HG03066 (cell line): ENCODE measurements around the gene GARS1.

Experiments
- ATAC-seq: cut with Tn5 transposase; IDR thresholded peaks from one replicate; pipeline ENCODE4 v1.9.1; 2021; ENCODE audit warnings: low read depth; ENCODE audit not compliant: unreplicated experiment

GARS1 gene, protein sequence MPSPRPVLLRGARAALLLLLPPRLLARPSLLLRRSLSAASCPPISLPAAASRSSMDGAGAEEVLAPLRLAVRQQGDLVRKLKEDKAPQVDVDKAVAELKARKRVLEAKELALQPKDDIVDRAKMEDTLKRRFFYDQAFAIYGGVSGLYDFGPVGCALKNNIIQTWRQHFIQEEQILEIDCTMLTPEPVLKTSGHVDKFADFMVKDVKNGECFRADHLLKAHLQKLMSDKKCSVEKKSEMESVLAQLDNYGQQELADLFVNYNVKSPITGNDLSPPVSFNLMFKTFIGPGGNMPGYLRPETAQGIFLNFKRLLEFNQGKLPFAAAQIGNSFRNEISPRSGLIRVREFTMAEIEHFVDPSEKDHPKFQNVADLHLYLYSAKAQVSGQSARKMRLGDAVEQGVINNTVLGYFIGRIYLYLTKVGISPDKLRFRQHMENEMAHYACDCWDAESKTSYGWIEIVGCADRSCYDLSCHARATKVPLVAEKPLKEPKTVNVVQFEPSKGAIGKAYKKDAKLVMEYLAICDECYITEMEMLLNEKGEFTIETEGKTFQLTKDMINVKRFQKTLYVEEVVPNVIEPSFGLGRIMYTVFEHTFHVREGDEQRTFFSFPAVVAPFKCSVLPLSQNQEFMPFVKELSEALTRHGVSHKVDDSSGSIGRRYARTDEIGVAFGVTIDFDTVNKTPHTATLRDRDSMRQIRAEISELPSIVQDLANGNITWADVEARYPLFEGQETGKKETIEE

DNA sequence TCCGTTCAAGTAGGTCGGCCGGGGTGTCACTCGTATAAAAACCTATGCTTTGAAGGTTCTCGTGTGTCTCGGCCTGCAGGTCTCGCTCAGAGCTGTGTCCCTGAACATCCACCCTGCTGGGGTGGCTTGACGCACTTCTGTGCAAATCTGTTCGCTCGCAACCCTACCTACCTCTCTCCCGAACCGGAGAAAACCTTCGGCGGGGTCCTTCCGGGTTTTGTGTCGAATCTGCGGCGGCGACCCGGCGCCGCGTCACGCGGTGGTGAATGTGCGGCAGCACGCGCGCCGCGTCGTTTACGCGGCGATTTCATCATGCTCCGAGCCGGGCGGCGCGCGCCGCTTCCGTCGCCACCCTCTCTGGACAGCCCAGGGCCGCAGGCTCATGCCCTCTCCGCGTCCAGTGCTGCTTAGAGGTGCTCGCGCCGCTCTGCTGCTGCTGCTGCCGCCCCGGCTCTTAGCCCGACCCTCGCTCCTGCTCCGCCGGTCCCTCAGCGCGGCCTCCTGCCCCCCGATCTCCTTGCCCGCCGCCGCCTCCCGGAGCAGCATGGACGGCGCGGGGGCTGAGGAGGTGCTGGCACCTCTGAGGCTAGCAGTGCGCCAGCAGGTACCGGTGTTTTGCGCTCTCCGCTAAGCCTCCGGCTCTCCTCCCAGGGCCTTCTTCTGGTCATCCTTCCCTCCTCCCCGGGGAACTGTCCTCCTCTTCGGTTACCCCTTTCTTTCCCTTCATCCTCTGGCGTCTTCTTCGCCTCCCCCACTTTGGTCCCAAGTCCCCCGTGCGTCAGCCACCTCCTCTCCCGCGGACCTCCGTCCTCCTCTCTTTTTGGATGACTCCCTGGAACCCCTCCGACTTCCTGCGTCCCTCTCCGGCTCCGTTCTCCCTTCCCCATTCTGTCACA lies at the start of gene GARS1:
TSS of gene GARS1 (plus strand) at position 339 of the 896 bp plus-strand sequence. CDS start at position 383, 44 bp downstream.
- ATAC-seq: peak; percentile 77

DNA sequence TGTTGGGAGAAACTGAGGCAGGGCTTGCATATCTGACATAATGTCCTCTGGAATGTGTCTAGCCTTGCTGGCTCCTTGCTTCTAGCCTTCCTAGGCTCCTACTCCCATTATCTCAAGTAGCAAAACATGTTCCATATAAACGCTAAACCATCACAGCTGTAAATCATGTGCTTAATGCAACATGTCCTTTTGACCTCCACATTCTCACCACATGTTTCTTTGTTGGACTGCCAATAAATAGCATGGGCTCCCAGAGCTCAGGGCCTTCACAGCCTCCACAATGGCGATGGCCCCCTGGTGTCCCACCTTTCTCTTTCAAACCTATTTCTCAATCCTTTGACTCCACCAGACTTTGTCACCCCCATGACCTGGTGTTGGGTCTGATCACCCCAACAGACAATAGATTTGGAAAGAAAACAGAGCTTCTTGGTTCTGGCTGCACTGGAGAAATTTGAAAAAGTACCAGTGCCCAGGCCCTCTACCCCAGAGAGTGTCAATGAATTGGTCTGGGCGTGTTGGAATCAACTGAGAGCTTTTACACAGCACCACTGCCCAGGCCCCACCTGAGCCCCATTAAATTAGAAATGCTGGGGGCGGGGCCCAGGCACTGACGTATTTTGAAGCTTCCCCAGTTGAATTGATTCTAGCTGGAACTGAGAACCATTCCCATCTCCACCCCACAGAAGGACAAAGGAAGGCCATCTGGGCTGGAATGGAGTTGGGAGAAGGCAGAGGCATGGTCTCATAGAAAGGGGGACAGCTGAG lies 48.7 kb upstream of the GARS1 start:
- ATAC-seq: no peak

DNA sequence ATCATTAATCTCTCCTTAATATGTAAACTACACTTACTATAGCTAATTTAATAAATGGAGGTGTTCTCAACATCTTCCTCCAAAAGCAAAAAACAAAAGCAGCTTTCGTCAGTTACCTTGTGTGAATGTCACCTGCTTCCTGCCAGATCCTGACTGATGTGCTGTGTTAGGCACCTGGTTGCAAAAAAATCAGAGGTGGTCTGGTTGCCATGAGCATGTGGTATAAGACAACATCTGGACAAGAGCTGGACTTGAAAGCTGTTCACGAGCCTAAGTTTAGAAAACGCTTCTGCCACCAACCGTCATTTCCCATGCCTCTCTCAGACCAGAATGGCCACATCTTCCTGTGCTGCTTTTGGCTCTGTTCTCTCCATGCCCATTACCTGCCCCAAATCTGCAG lies 48.1 kb upstream of the GARS1 start:
- no peak for ATAC-seq

DNA sequence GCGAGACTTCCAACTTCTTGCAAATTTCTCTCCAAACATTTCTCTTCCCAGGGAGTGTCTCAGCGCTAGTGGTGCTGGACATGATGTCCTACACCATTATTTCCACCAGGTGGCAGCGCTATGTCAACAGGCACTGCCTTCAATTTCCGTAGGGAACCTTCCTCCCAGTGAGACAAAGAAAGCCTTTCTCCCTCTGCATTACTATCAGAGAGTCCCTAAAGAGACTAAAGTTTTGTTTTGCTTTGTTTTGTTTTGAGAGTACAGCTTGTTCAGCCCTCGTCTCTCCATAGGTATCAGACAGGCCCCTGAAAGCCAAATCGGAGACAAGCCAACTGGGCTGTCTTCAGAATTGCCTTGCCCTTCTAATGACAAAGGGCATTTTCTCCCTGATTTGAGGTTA lies 45.8 kb upstream of the GARS1 start:
- no peak for ATAC-seq

DNA sequence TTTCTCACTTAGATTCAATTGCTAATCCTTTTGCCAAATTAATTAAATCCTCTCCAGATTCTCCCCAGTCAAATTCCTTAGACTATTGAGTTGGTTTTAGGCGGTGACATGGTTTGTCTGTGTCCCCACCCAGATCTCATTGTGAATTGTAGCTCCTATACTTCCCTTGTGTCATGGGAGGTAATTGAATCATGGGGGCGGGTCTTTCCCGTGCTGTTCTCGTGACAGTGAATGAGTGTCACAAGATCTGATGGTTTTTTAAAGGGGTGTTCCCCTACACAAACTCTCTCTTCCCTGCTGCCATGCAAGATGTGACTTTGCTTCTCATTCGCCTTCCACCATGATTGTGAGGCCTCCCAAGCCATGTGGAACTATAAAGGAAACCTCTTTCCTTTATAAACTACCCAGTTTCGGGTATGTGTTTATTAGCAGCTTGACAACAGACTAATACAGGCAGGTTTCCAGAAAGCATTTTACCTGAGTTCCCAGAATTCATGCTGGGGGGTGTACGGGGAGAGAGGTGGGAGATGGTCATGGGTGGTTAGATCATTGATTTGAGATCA lies 44.7 kb upstream of the GARS1 start:
- ATAC-seq: no peak

DNA sequence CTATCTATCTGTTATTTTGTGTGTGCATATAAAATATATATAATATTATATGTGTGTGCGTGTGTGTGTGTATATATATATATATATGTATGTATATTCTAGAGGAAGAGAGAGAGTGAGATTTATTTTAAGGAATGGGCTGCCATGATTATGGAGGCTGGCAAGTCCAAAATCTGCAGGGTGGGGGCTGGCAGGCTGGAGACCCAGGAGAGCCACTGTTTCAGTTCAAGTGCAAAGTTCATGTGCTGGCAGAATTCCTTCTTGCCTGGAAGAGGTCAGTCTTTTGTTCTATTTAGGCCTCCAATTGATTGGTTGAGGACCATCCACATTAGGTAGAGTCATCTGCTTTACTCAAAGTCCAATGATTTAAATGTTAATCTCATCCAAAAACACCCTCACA lies 42.3 kb upstream of the GARS1 start:
- ATAC-seq: no peak

DNA sequence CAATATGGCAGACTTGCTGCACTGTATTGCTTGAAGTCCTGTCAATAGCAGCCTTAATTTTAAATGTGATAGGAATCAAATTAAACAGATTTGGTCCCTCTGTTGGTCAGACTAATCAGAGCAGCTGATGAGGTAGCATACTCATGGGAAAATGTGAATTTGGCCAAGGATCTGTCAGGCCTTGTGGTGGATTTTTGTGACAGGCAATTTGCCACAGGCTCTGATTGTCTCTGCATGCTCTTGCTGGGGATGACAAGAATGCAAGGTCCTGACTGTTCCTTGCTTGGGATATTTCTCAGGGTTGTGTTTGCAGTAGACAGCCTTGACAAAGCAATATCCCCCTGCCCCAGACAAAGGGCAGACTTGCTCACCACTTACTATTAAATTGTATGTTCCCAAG lies 41.5 kb upstream of the GARS1 start:
- no peak for ATAC-seq

DNA sequence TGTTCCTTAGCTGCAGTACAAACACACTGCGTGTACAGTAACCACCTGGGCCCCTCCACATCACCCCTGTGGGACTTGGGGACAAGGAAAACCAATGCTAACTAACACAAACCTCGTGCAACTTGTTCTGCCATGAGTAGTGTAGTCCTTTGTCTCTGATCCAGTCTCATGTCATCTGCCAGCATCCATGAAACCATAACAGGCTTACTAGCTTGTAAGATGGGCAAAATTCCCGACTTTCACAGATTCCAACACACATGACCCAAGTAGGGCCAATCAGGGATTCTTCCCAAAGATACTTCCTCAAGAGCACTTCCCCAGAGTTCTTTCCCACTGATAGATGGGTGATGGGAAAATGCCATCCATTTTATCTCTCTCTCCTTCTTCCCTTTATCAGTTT lies 41.1 kb upstream of the GARS1 start:
- no peak for ATAC-seq

DNA sequence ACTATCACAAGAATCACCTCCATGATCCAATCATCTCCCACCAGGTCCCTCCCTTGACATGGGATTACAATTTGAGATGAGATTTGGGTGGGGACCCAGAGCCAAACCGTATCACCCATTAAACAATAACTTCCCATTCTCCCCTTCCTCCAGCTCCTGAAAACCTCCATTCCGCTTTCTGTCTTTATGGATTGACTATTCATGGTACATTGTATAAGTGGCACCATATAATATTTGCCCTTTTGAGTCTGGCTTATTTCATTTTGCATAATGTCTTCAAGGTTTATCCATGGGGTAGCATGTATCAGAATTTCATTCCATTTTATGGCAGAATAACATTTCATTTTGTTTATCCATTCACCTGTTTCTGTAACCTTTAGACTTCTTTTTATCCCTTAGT lies 39.2 kb upstream of the GARS1 start:
- ATAC-seq: no peak

DNA sequence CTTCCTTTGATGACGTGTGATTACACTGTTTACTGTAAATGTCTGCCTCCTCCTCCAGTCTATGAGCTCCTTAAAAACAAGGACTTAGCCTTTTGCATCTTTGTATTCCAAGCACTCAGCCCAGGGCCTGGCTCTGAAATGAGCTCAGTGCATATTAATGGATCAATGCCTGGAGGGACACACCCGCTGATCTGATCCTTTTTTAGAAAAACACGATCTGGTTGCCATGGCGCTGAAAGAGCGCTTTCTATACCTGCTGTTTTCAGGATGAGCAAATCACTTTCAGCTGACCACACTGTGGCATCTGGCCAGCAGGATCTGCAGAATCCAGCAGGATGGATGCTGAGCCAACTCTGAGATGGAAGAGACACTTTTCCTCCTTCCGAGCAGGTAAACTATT lies 37.8 kb upstream of the GARS1 start:
- ATAC-seq: no peak

DNA sequence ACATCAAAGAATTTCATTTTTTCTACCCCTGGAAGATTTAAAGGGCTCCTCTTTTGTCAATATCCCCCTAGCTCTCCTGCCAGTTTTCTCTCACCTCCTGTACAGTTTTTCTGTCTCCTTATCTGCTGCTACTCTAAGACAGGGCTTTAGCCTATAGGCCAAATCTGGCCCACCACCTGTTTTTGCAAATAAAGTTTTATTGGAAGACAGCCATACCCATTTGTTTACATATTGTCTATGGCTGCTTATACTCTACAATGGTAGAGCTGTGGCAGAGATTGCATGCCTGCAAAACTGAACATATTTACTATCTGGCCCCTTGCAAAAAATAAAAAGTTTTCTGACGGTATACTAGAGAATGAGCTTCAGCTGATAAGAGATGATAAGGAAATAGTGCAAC lies 37.4 kb upstream of the GARS1 start:
- ATAC-seq: no peak

DNA sequence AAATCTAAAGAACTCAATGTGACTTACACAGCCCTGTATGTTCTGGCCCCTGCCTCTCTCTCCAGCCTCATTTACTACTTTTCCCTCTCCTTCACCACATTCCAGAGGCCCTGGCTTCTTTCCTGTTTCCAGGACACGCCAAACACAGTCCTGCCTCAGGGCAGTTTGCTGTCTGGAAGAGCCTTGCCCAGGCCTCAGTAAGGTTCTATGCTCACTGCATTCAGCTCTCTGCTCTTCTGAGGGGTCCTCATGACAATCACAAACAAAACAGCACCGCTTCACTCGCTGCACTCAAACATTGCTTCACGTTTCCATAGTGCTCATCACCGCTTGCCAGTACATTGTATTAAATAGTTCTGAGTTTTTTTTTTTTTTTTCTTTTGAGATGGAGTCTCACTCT lies 35.1 kb upstream of the GARS1 start:
- no peak for ATAC-seq

DNA sequence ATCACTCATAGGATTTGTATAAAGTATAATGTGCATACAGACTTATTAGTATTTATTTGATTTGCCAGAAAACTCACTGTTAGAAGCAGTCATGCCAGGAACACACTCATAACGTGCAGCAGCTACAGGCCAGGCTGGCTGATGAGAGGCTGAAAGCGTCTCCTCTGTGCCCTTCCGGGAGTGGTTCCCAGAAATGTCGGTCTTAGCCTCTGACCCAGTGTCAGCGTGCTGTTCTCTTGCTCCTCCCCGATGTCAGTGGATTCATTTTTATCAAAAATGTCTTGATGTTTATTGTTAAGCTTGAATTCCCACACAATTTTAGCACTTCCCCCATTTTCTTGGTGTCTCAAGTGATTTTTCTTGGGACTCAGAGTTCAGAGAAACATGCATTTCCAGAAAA lies 33.3 kb upstream of the GARS1 start:
- no peak for ATAC-seq

DNA sequence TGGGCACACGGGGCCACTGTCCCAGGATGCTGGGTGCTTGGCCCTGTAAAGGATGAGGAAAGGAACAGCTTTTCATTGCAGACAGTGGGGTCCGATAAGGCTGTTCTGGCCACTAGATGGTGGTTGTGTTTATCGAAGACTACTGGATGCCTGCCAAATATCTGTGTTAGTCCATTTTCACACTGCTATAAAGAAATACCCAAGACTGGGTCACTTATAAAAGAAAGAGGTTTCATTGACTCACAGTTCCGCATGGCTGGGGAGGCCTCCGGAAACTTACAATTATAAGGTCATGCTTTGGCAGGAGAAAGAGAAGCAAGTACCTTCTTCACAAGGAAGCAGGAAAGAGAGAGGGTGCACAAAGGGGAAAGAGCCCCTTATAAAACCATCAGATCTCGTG lies 32.2 kb upstream of the GARS1 start:
- no peak for ATAC-seq

DNA sequence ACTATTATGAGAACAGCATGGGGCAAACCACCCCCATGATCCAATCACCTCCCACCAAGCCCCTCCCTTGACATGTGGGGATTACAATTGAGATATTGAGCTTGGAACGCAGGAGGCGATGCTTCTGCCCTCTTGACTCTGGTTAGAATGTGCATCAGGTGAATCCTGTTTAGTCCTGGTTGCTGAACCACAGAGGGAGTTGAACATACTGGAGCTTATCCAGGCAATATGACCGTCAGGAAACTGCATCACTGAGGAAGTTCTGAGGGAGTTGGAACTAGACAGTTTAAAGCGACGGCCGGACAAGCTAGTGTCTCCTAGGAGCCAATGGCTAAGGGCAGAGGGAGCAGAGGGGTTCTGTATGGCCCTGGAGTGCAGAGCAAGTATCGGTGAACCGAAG lies 31.8 kb upstream of the GARS1 start:
- no peak for ATAC-seq

DNA sequence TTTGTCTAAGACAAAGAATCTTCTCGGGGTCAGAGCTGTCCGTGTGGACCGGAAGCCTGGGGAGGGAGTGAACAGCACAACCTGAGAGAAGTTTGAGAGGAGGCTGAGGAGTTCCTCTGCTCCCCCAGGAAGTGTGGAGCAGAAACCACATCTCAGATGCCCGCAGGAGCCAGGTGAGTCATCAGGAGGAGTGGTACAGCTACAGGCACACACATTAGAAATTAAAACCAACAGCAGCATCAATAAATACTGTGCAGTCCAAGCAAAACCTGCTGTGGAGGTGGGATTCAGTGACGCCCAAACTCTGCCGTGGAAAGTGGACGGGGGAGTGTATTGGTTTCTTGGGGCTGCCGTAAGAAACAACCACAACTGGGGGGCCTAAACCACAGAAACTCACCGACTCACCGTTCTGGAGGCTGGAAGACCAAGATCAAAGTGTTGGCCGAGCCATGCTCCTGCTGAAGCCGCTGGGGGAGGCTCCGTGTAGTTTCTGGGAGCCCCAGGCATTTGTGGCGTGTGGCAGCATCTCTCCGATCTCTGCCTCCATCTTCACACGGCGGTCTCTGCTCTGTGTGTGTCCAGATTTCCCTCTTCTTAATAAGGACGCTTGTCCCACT lies 31.2 kb upstream of the GARS1 start:
- no peak for ATAC-seq

DNA sequence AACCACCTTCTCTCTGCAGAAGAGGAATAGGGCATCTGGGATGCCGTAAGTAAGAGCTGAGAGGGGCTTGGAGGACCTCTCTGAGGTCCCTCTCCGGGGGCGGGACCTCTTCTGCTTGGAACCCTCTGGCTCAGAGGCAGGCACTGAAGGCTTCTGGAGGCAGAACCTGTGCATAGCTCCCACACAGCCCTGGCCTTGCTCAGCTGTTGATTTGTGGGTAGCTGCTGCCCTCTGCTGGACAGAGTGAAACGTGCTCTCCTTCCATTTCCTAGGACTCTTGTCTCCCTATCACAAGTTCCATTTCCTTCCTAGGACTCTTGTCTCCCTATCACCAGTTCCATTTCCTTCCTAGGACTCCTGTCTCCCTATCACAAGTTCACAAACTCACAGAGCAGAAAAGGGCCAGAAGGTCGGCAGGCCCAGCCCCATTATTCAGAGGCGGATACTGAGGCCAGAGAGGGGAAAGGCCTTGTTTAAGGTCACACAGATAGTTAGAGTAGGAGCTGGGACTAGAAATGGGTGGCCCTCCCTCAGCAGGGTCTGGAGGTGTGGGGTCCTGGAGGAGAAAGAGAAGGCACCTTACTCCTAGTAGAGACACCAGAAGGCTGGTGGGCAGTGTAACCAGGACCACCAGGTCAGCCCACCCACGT lies 30.3 kb upstream of the GARS1 start:
- ATAC-seq: peak; percentile 83

DNA sequence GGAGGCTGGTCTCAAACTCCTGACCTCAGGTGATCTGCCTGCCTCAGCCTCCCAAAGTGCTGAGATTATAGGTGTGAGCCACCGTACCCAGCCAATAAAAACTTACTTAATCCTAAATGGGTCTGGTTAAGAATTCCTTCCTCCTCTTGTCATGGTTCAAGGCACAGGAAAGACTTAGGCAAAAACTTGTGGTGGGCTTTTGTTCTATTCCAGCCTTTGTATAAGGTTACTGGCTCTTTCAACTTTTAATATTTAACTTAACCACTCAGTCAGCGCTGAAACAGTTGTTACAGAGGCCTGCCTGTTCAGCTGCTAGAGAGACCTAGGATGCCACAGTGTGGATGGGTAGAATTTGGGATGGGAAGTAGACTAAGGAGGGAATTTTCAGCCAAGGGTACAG lies 28.1 kb upstream of the GARS1 start:
- no peak for ATAC-seq

DNA sequence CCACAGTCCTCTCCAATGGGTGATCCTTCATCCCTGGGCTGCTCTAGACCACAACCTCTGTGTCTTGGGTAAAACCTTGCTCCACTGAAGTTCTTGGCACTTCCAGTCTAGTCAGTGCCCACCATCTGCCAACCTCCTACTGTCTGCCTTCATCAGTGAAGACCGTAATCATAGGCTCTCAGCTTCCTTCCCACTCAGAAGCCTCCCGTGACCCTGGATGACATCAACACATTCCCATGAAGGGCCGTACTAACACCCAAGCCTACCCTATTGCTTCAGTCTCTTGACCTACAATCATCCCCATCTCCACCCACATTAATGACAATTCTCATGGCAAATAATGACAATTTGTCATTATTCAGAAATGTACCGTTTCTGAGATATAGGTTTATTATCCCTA lies 27.6 kb upstream of the GARS1 start:
- ATAC-seq: no peak
